ENCODE results near the gene HNMT.
"Not testable (repeated sequence)": the region's sequence is repeated elsewhere in the genome, so short reads cannot be mapped to it uniquely, and the experiment has no call there.

The HNMT gene

DNA sequence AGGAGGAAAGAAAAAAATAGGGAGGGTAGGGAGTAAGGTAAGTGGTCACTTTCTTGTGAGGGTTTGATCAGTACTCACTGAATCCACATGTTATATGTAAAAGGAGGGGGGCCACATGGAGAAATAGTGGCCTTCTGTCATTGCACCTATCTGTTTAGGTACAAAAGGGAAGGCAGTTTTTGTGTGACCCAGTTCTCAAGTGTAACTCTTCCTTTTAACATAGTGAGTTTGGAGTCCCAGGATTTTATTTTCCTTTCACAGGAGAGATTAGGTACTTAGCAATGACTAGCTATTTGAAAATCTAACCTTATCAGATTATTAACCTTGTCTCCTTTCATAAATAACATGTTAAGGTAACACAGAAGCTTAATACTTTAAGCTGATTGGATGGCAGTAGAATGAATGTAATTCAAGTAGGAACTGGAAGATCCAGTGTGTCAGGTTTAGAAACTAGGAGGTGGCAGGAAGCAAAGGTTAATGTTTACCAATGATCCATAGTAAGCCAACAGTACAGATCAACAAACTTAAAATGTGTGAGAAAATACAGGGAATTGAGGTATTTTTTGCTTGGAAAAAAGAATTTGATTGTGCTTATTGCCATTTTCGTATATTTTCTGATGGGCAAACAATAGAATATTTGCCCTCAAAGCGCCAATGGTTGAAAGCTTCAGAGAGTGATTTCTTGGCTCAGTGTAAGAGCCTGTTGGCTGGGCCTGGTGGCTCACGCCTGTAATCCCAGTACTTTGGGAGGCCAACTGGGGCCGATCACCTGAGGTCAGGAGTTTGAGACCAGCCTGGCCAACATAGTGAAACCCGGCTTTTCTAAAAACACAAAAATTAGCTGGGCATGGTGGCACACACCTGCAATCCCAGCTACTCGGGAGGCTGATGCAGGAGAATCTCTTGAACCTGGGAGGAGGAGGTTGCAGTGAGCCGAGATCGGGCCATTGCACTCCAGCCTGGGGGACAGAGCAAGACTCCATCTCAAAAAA, 11.3 kb downstream of the HNMT start:
- DNase-seq (ENCODE audit: low spot score), result no peak

DNA sequence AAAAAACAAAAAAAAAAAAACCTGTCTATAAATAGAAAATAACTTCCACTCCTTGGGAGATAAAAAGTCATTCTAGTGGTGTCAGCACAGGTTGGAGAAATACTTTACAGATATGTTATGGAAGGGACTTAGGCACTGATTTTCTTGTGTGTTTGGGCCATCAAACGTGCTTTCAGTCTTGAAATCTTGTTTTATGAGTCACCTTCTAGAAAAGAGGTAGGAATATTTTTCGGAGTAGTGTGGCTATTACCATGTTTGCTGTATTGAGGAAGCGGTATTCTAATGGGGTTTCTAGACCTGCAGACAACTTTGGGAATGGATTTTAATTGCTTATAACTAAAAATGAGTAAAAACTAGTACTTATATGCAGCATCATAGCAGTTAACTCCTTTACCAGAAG, 12.0 kb downstream of the HNMT start:
- no peak for DNase-seq (ENCODE audit: low spot score)

DNA sequence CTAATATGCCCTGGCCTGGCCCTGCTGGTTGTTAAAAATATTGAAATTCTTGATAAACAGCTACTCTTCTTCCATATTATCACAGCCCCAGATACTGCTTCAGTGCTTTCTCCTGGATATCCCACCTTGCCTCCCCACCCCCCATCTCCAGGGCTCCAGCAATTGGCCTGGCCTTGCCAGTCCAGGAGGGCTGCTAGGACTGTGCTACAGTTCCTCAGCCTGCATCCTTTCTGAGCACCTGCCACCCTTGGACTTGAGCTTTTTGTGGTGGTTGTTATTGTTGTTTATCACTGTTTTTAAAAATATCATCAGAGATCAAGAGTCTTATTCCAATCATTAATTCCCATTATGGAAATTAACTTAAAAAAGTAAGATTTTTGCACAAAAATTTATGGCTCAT, 13.5 kb downstream of the HNMT start:
- DNase-seq (ENCODE audit: low spot score), result no peak

DNA sequence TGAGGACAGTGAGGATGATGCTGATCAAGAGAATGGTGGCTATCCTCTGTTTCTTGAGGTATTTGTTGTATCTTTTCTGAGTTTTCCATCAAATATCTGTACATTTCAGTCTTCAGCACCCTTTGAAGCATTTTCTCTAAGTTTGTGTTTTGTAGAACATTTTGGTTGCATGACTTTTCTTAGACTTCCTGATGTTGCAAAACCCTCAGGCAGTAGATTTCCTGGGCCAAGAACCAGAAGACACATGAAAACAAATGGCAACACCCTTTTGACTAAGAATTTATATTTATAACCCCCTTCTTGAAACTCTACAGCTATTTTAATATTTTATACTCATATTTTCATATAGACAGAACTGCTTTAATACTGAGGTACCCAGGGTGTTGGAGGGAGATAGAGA, 16.2 kb downstream of the HNMT start:
- no peak for DNase-seq (ENCODE audit: low spot score)

DNA sequence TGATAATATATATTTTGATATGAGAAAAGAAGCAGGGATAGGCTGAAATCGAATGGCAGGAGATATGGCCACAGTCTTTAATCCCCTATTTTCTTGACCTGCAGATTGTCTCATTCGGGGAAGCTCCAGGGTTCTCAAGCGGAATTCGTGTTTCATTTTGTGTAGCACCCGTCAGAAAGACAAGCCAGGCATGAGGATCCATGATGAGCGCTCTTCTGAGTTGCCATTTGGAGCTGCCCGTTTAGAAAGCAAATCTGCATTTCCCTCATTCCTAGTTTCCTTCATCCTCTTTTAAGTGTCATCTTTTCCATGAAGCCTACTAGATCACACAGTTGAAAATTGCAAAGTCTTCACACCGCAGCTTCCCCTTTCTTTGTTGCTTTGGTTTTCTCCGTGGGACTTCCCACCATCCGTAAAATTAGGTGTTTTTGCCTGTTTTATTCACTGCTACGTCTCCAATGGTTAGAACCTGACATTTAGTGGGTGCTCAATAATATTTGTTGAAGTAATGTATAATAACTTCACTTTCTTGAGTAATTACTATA, 16.9 kb downstream of the HNMT start:
- DNase-seq (ENCODE audit: low spot score), result no peak

DNA sequence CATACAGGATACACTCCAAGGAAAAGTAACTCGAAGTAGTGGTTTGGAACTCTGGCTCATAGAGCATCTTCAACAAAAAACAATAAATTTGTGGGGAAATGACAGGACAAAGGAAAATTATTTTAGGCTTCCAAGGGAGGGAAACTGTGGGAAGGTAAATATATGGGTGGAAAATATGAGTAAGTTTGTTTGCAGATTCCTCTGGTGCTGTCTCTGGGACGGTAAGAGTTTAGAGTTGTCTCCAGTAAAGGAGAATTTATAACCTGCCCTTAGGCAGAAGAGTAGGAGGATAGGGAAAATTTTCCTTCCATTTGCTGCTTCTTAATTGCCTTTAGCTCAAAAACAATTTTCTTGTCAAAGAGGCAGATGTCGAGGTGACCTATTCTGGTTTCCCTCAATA, 19.3 kb downstream of the HNMT start:
- DNase-seq (ENCODE audit: low spot score), result no peak

DNA sequence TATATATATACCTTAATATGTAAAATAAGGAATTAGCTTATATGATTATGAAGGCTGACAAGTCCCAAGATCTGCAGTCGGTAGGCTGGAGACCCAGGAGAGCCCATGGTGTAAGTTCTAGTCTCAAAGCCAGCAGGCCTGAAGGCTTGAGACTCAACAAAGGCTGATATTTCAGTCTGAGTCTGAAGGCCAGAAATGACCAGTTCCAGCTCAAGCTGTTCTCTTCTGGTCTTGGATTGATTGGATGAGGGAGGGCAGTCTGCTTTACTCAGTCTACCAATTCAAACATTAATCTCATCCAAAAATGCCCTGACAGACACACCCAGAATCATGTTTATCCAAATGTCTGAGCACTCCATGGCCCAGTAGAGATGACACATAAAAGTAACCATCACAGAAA, 22.0 kb downstream of the HNMT start:
- DNase-seq (ENCODE audit: low spot score), result no peak

DNA sequence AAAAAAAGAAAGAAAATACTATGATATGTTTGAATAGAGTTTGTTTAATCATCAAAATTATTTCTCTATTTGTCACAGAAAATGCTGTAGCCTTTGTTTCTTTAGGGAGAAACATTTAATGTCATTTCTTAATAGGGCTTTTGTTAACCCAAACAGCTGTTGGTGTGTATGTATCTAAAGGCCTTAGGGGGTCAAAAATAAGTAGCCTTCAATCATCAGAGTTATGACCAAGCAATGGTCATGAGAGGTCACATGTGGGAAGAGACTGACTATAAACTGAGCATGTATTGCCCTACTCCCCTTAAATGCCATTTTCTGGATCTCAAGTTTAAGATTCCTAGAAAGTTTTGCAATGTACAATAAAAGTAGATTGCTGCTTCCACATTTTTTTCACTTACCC, 22.7 kb downstream of the HNMT start:
- peak; percentile 60 for DNase-seq (ENCODE audit: low spot score)

DNA sequence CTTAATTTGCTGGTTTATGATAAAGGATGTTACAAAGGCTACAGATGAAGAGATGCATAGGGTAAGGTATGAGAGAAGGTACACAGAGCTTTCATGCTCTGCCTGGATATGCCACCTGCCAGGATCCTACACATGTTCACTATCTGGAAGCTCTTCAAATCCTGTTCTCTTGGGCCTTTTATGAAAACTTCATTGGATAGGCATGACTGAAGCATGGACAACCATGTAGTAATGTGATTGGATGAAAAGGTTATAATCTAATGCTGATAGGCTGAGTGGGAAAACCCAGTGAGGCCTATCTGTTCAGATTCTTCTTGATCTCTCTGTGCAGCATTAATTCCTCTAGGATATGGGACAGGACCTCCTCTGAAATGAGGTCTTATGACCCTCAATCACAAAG, 26.8 kb downstream of the HNMT start:
- DNase-seq (ENCODE audit: low spot score), result no peak

DNA sequence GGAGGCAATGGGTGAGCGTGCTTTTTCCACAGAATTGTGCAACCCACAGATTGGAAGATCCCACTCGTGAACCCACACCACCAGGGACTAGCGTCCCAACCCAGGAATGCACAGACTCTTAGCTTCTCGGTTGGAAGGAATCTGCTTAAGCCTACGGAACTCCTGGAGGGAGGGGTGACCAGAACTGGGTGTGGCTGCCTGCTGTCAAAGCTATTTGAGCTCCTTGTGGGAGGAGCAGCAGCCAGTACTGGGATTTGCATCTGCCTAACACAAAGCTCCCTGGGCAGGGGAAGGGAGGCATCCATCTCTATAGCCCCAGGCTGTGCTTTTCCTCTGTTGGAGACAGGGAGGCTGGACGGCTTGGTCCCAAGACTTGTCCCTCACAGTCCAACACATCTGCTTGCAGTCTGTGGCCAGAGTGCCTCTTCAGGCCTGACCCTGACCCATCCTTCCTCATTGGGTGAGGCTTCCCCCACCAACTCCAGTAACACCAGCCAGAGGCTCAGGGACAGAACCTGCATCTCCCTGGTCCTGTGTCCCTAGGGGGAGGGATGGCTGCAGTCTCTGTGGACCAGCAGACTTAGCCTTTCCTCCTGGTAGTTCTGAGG, 27.9 kb downstream of the HNMT start:
- no peak for DNase-seq (ENCODE audit: low spot score)

DNA sequence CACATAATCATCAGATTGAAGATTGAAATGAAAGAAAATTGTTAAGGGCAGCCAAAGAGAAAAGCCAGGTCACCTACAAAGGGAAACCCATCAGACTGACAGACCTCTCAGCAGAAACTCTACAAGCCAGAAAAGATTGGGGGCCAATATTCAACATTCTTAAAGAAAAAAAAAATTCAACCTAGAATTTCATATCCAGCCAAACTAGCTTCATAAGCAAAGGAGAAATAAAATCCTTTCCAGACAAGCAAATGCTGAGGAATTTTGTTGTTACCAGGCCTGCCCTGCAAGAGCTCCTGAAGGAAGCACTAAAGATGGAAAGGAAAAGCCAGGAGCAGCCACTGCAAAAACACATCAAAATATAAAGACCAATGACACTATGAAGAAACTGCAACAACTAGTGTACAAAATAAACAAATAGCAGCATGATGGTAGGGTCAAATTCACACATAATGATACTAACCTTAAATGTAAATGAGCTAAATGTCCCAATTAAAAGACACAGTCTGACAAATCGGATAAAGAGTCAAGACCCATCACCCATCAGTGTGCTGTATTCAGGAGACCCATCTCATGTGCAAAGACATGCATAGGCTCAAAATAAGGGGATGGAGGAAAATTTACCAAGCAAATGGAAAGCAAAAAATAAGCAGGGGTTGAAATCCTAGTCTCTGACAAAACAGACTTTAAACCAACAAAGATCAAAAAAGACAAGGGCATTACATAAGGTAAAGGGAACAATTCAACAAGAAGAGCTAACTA, 29.6 kb downstream of the HNMT start:
- DNase-seq (ENCODE audit: low spot score), result not testable (repeated sequence)

DNA sequence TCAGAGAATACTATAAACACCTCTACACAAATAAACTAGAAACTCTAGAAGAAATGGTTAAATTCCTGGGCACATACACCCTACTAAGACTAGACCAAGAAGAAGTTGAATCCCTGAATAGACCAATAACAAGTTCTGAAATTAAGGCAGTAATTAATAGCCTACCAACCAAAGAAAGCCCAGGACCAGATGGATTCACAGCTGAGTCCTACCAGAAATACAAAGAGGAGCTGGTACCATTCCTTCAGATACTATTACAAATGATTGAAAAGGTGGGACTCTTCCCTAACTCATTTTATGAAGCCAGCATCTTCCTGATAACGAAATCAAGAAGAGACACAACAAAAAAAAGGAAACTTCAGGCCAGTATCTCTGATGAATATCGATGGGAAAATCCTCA, 31.1 kb downstream of the HNMT start:
- DNase-seq (ENCODE audit: low spot score), result not testable (repeated sequence)

DNA sequence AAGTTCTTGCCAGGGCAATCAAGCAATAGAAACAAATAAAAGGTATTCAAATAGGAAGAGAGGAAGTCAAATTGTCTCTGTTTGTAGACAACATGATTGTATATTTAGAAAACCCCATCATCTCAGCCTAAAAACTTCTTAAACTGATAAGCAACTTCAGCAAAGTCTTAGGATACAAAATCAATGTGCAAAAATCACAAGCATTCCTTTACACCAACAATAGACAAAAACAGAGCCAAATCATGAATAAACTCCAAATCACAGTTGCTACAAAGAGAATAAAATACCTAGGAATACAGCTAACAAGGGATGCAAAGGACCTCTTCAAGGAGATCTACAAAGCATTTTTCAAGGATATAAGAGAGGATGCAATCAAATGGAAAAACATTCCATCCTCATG, 31.9 kb downstream of the HNMT start:
- not testable (repeated sequence) for DNase-seq (ENCODE audit: low spot score)

DNA sequence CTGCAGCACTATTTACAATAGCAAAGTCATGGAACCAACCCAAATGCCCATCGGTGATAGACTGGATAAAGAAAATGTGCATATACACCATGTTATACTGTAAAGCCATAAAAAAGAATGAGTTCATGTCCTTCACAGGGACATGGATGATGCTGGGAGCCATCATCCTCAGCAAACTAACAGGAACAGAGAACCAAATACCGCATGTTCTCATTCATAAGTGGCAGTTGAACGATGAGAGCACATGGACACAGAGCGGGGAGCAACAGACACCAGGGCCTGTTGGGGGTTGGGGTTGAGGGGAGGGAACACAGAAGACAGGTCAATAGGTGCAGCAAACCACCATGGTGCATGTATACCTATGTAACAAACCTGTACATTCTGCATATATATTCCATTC, 33.5 kb downstream of the HNMT start:
- no peak for DNase-seq (ENCODE audit: low spot score)

DNA sequence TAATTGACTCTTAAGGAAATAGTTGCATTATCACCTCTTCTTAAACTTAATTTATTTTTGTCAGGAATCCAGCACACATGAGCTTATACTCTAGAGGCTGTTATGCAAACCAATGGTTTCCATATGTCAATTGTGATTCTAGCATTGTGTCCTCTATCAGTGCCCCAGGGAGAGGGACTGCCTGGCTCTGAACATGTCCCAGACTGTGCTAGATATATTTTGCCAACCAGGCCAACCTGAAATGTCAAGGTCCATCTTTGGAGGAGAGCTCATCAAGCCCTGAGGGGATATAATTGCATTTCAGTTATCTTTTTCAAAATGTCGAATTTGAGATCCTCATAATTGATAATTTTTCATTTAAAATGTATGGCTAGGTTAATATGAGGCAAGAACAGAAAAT, 34.2 kb downstream of the HNMT start:
- DNase-seq (ENCODE audit: low spot score), result no peak

DNA sequence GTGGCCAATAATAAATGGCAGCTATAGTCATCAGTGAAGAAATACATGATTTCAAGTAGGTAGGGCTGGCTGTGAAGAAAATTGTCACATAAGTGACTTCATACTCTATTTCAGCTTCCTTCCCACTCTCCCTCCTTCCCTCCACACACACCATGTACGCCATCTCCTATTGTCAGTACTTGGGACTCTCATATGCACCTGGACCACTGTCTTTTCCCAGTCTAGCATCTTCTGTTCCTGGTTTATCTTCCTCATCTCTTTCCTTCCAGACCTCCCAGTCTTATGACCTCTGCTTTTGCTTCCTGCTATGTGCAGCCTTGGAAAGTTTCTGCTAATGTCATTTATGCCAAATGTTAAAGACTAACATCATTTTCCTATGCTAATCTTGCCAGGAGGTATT, 35.0 kb downstream of the HNMT start:
- no peak for DNase-seq (ENCODE audit: low spot score)

DNA sequence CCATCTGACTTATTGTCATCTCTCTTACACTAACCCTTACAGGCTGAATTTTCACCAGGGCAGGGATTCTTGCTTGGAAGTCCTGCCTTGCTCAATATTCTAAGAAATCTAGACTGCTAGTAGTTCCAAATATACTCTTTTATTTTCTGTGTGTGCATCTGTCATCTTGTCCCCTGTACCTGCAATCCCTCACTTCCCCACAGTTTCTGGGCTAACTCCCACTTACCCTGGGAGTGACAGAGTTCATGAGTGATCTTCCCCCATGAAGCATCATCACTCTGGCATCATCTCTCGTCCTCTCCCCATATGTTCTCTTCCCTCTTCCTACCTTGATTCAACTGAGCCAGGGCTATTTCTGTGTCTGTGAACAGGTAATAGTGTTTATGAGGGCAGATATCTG, 35.7 kb downstream of the HNMT start:
- DNase-seq (ENCODE audit: low spot score), result no peak

DNA sequence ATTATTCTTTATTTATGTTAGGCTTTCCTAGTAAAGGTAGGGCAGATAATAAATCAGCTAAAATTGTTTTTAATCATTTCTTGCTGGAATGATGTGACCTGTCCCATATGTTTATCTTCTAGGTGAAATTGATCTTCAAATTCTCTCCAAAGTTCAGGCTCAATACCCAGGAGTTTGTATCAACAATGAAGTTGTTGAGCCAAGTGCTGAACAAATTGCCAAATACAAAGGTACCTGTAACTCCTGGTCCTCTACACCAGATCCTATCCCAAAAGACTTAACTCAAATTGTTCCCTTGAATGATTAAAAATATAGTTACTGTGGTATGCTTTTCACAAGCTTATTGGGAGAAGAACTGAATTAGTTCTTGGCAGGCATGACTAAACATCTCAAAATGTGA, 36.5 kb downstream of the HNMT start:
- DNase-seq (ENCODE audit: low spot score), result no peak

DNA sequence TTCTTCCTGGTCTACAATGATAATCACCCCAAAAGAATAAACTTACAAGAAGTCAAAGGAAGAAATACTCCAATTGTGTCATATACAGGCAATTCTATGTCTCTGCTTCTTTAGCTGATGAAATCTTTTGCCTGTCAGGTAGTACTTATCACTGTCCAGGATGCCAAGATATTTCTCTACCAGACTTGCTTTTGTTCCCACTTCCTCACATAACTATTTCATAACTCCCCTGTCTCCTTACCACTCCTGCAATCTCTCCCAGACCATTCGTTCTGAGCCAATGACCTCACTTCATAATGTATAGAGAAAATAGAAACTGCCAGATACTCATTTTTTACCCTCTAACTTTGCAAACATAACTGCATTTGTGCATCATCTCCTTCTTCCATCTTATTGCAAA, 39.1 kb downstream of the HNMT start:
- DNase-seq (ENCODE audit: low spot score), result no peak

DNA sequence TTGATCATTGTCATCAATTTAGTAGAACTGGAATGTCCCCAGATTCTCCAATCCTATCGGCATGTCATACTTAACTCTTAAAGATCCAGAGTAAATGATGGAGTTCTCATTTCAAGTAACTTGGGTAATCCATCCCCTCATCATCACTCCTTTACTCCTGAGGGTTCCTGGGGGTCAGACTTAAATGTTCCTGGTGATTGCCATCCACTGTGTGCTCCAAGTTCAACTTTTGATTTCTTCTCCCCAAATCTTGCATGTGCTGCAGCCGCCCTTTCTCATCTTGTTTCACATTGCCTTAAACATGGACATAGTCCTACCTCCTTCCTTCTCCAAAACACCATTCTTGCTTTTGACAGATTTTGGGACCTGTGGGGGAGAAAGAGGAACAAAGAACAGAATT, 43.2 kb downstream of the HNMT start:
- no peak for DNase-seq (ENCODE audit: low spot score)

DNA sequence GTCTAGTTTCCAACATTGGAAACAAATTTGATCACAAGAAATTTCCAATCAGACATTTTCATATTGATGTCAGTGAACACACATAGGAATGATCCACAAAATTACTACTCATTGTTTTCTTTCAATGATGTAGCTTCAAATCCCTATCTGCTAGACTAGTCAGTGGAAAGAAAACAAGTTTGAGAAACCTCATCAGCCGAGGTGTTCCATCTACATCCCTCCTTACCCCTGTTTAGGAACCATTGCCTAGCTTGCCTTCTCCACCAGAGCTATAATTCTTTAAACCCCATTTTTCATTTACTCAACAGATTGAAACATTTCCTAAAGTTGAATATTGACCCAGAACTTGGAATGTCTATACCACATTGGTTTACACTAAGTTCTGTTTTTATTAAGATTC, 45.3 kb downstream of the HNMT start:
- no peak for DNase-seq (ENCODE audit: low spot score)

DNA sequence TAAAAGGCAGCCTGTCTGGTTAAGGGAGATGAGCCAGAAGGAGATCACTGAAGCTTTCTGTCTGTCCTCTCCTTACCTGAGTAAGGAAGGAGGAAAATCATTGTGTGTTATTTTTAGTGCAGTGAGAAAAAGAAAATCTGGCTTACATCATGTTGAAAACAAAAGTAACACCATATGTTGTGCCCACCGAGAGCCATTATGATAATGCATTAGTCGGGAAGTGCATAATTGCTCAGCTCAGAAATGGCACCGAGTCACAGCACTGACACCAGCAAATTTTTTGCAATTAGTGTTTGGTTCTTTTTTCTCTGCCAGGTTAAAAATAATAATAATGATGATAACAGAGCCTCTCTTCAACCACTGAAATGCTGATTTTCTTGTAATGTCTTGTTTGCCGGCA, 46.6 kb downstream of the HNMT start:
- DNase-seq (ENCODE audit: low spot score), result no peak

DNA sequence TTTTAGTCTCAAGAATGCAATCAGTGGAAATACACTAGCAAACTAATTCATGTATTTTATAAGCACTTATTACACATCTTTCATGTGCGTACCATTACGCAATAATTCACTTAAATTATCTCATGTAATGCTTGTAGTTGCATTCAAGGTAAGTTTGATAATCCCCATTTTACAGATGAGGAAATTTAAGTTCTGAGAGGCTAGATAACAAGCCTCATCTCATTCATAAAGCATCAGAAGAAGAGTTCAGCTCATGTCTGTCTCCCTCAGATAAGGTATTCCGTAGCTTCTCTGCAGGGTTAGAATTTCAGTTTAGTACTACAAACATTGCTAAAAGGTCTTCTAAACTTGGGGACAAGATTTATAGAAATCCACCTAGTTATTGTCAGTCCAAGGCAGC, 47.8 kb downstream of the HNMT start:
- no peak for DNase-seq (ENCODE audit: low spot score)

Data from COLO829 (cell line).